ENCODE results near the gene COASY.

- TF ChIP-seq GATA2 (IDR thresholded peaks at IDR 0.05; ENCODE audit: low read depth, low read length) (no peak), GATA3 (IDR thresholded peaks at IDR 0.05; ENCODE audit: low read depth, low read length) (no peak)
Observed at GRCh38 chr17:42513686-42514085, 48.3 kb upstream of the COASY start.
